ENCODE measurements around the gene DRC3.

GRCh38 chr17:18016426-18016825 is 43.8 kb downstream of the DRC3 start:
- no peak for TF ChIP-seq CTCF (IDR thresholded peaks at IDR 0.05)
- TF ChIP-seq EZH2 (IDR thresholded peaks at IDR 0.05; ENCODE audit: borderline replicate concordance, insufficient read depth, low read depth, low read length, poor library complexity, severe bottlenecking) = no peak

Measured in B cell (primary cell).